ENCODE data around the gene RNGTT.

Gene RNGTT

DNA sequence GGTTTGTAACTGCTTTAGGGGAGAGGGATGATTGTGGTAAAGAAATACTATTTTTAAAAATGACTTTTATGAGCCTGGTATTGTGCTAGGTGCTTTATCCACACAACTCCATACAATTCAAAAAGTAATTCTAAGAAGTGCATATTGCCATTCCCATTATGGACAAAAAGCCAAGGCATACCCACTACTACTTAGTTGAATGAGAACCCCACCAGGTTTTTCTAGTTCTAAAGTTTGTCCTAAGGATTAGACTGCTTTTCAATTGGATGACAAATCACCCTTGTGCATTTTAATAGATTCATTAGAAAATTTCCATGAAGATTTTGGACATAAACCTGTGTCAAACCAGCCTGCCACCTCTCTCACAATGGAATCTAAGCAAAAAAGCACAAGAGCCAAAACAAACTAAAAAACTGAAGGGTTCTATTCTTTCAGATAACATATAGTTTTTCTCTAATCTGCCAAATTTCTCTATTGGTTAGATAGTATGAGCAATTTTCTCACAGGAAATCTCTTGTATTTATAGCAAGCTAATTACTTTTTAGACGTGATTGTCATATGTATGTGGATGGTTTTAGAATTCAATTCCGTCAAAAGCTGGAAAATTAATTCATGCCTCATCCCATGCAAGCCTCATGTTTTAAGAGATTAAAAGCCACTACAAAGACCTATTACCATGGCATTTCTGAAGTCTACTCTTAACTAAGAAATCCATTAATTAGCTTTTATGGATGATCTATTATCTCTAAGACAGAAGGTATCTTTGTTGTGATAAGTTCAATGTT is 325.5 kb downstream of the RNGTT start:
- H3K27me3 ChIP-seq (ENCODE audit: low read depth, low read length), result no peaks in the 10 kb centered on the region
- no peaks in the 10 kb centered on the region for H3K36me3 ChIP-seq (ENCODE audit: control insufficient read depth in 1 of 2, insufficient read depth in 2 of 2, low read length in 2 of 2)

GRCh38 chr6:88636871-88637270 is 326.5 kb downstream of the RNGTT start:
- Histone ChIP-seq H3K4me3 (ENCODE audit: low read depth in 1 of 2, low read length in 2 of 2) (no peak overlapping the region), H3K4me1 (ENCODE audit: control insufficient read depth in 1 of 2, insufficient read depth in 2 of 2, low read length in 2 of 2) (no peaks in the 10 kb centered on the region), H3K36me3 (ENCODE audit: control insufficient read depth in 1 of 2, insufficient read depth in 2 of 2, low read length in 2 of 2) (no peaks in the 10 kb centered on the region), H3K27me3 (ENCODE audit: low read depth, low read length) (no peaks in the 10 kb centered on the region), H3K27ac (ENCODE audit: low read length) (no peak overlapping the region), H3K9me3 (ENCODE audit: control insufficient read depth in 1 of 2, low read length in 2 of 2) (no peaks in the 10 kb centered on the region)

More for the DNA sequence above, 325.5 kb downstream of the RNGTT start:
- no peak overlapping the region for H3K27ac ChIP-seq (ENCODE audit: low read length)
- H3K4me1 ChIP-seq (ENCODE audit: control insufficient read depth in 1 of 2, insufficient read depth in 2 of 2, low read length in 2 of 2), result no peaks in the 10 kb centered on the region
- no peak overlapping the region for H3K4me3 ChIP-seq (ENCODE audit: low read depth in 1 of 2, low read length in 2 of 2)
- H3K9me3 ChIP-seq (ENCODE audit: control insufficient read depth in 1 of 2, low read length in 2 of 2), result no peaks in the 10 kb centered on the region

DNA sequence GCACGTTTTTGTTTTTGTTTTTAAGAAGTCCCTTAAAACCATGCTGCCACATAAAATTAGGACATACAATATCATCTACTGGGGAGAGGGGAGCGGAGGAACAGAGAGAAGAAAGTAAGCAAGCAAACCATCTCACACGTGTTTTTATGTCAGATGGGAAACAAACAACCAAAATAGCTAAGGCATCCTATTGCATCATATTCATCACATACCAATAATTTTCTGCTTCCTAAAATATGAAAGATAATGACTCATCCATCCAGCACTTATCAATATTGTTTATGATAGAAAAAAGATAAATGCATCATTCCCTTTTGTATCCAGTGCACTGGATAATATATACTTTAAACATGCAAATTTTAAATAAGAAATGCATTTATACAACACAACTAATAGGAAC is 329.6 kb downstream of the RNGTT start:
- H3K4me1 ChIP-seq (ENCODE audit: control insufficient read depth in 1 of 2, insufficient read depth in 2 of 2, low read length in 2 of 2), result no peaks in the 10 kb centered on the region
- no peaks in the 10 kb centered on the region for H3K27me3 ChIP-seq (ENCODE audit: low read depth, low read length)
- no peaks in the 10 kb centered on the region for H3K9me3 ChIP-seq (ENCODE audit: control insufficient read depth in 1 of 2, low read length in 2 of 2)
- H3K36me3 ChIP-seq (ENCODE audit: control insufficient read depth in 1 of 2, insufficient read depth in 2 of 2, low read length in 2 of 2), result no peaks in the 10 kb centered on the region
- no peak overlapping the region for H3K4me3 ChIP-seq (ENCODE audit: low read depth in 1 of 2, low read length in 2 of 2)
- no peak overlapping the region for H3K27ac ChIP-seq (ENCODE audit: low read length)

GRCh38 chr6:88631830-88632229 is 331.6 kb downstream of the RNGTT start:
- Histone ChIP-seq H3K27ac (ENCODE audit: low read length) (no peak overlapping the region), H3K27me3 (ENCODE audit: low read depth, low read length) (no peaks in the 10 kb centered on the region), H3K4me1 (ENCODE audit: control insufficient read depth in 1 of 2, insufficient read depth in 2 of 2, low read length in 2 of 2) (no peaks in the 10 kb centered on the region), H3K36me3 (ENCODE audit: control insufficient read depth in 1 of 2, insufficient read depth in 2 of 2, low read length in 2 of 2) (no peaks in the 10 kb centered on the region), H3K9me3 (ENCODE audit: control insufficient read depth in 1 of 2, low read length in 2 of 2) (no peaks in the 10 kb centered on the region), H3K4me3 (ENCODE audit: low read depth in 1 of 2, low read length in 2 of 2) (no peak overlapping the region)

DNA sequence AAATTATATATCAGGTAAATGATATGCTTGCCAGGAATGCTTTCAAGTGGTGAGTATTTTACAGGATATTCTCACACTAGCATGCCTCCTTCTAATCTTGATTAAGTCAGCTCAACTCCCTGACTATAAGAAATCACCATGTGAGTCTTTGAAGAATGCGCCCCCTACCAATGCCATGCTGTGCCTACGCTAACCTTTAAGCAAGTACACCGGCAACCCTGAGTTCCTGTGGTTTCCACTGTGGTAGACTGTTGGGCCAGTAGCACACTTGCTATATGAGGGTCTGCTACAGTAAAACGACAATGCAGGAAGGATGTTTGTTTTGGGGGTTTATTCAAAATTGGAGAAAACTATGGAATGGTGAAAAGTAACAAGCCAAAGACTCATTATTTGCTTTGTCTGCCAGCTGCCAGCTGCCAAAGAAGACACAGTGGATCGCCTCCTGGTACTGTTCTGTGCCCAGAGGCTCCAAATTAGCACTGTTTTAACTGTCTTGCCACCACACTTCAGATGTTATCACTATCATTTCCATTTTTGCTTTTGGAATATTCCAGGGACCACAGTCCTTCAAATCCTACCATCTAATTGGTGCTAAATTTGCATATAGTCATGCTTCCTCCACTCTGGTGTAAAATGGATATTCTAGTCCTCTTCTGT is 333.5 kb downstream of the RNGTT start:
- H3K27ac ChIP-seq (ENCODE audit: low read length), result no peak overlapping the region
- no peaks in the 10 kb centered on the region for H3K4me1 ChIP-seq (ENCODE audit: control insufficient read depth in 1 of 2, insufficient read depth in 2 of 2, low read length in 2 of 2)
- no peaks in the 10 kb centered on the region for H3K27me3 ChIP-seq (ENCODE audit: low read depth, low read length)
- H3K36me3 ChIP-seq (ENCODE audit: control insufficient read depth in 1 of 2, insufficient read depth in 2 of 2, low read length in 2 of 2), result no peaks in the 10 kb centered on the region
- H3K4me3 ChIP-seq (ENCODE audit: low read depth in 1 of 2, low read length in 2 of 2), result no peak overlapping the region
- no peaks in the 10 kb centered on the region for H3K9me3 ChIP-seq (ENCODE audit: control insufficient read depth in 1 of 2, low read length in 2 of 2)

DNA sequence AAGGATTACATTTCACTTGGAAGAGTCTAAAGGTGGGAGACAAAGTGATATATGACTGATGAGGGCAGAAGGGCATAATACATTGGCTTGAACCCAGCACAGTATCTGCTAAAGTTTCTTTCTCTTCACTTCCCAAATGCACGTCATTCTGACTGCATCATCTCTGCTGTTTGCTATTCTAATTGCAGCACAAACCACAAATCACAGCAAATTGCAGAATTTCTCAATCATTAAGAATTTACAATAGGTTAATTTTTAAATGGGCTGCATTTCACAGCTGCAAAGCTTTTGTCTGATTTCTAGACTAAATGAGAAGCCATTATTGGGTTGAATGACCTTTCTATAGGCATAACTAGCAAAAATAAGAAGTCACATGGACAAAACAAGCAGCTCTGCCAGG is 337.0 kb downstream of the RNGTT start:
- no peaks in the 10 kb centered on the region for H3K9me3 ChIP-seq (ENCODE audit: control insufficient read depth in 1 of 2, low read length in 2 of 2)
- H3K36me3 ChIP-seq (ENCODE audit: control insufficient read depth in 1 of 2, insufficient read depth in 2 of 2, low read length in 2 of 2), result no peaks in the 10 kb centered on the region
- no peak overlapping the region for H3K4me3 ChIP-seq (ENCODE audit: low read depth in 1 of 2, low read length in 2 of 2)
- H3K4me1 ChIP-seq (ENCODE audit: control insufficient read depth in 1 of 2, insufficient read depth in 2 of 2, low read length in 2 of 2), result no peaks in the 10 kb centered on the region
- no peak overlapping the region for H3K27ac ChIP-seq (ENCODE audit: low read length)
- no peaks in the 10 kb centered on the region for H3K27me3 ChIP-seq (ENCODE audit: low read depth, low read length)

GRCh38 chr6:88623531-88623930 is 339.9 kb downstream of the RNGTT start:
- Histone ChIP-seq H3K27ac (ENCODE audit: low read length) (no peak overlapping the region), H3K4me3 (ENCODE audit: low read depth in 1 of 2, low read length in 2 of 2) (no peak overlapping the region), H3K4me1 (ENCODE audit: control insufficient read depth in 1 of 2, insufficient read depth in 2 of 2, low read length in 2 of 2) (no peaks in the 10 kb centered on the region), H3K27me3 (ENCODE audit: low read depth, low read length) (no peaks in the 10 kb centered on the region), H3K36me3 (ENCODE audit: control insufficient read depth in 1 of 2, insufficient read depth in 2 of 2, low read length in 2 of 2) (no peaks in the 10 kb centered on the region), H3K9me3 (ENCODE audit: control insufficient read depth in 1 of 2, low read length in 2 of 2) (no peaks in the 10 kb centered on the region)

DNA sequence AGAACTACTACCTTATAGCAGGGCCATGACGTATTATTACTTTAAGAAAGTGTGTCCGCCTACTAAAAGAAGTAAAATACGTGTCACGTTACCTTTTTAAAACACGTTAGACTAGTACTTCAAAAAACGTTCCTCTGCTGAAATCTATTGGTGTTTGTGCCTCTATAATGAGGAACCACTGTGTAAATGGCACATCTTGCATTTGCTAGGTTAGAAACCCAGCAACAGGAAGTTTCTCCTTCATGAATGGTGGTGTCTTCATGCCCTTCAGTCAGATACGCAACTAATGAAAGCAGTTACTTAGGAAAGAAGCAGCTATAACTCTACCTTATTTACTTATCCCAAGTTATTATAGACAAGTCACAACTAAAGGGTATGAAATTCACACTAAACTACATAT is 343.5 kb downstream of the RNGTT start:
- H3K27ac ChIP-seq (ENCODE audit: low read length), result no peak overlapping the region
- no peak overlapping the region for H3K4me3 ChIP-seq (ENCODE audit: low read depth in 1 of 2, low read length in 2 of 2)
- no peaks in the 10 kb centered on the region for H3K4me1 ChIP-seq (ENCODE audit: control insufficient read depth in 1 of 2, insufficient read depth in 2 of 2, low read length in 2 of 2)
- H3K36me3 ChIP-seq (ENCODE audit: control insufficient read depth in 1 of 2, insufficient read depth in 2 of 2, low read length in 2 of 2), result no peaks in the 10 kb centered on the region
- H3K27me3 ChIP-seq (ENCODE audit: low read depth, low read length), result no peaks in the 10 kb centered on the region
- no peaks in the 10 kb centered on the region for H3K9me3 ChIP-seq (ENCODE audit: control insufficient read depth in 1 of 2, low read length in 2 of 2)

DNA sequence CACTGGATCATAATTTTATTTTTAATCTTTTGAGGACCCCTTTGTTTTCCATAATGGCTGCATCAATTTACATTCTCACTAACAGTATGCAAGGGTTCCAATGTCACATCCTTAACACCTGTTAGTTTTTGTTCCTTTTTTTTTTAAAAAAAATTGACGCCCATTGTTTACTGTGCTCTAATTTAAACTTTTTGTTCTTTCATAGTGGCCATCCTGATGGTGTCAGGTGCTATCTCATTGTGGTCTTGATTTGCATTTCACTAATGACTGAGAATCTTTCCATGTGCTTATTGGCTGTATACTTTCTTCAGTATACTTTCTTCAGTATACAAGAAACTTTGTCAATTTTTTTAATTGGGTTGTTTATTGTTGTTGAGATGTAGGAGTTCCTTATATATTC is 347.0 kb downstream of the RNGTT start:
- no peak overlapping the region for H3K4me3 ChIP-seq (ENCODE audit: low read depth in 1 of 2, low read length in 2 of 2)
- H3K9me3 ChIP-seq (ENCODE audit: control insufficient read depth in 1 of 2, low read length in 2 of 2), result no peaks in the 10 kb centered on the region
- H3K27me3 ChIP-seq (ENCODE audit: low read depth, low read length), result no peaks in the 10 kb centered on the region
- H3K4me1 ChIP-seq (ENCODE audit: control insufficient read depth in 1 of 2, insufficient read depth in 2 of 2, low read length in 2 of 2), result no peaks in the 10 kb centered on the region
- H3K36me3 ChIP-seq (ENCODE audit: control insufficient read depth in 1 of 2, insufficient read depth in 2 of 2, low read length in 2 of 2), result peaks cover 0 to 6% of the 10 kb centered on the region in 2 donors
- no peak overlapping the region for H3K27ac ChIP-seq (ENCODE audit: low read length)

DNA sequence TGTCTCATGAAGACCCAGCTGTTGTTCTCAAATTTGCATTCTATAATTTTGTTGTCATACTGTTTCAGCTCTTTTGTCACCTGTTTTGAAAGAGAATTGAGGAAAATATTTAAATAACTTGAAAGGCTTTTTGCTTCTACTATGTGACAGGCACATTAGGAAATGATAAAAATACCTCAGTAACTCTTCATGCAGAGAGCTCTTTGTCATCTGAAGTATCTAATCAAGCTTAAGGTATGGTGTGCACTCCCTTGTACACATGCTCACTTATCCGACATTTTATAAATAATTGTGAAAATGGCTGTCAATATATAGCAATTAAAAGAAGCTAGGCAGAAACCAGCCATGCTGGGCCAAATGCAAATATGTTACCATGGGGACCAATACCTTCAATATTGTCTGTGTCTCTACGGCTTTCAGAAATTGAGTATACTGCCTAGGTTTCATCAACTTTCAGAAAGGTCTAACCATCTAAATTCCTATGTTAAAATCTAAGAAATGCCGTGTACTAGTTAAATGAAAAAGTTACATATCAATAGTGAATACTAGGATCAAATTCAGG is 349.0 kb downstream of the RNGTT start:
- Histone ChIP-seq H3K27me3 (ENCODE audit: low read depth, low read length) (no peaks in the 10 kb centered on the region), H3K4me1 (ENCODE audit: control insufficient read depth in 1 of 2, insufficient read depth in 2 of 2, low read length in 2 of 2) (no peaks in the 10 kb centered on the region), H3K36me3 (ENCODE audit: control insufficient read depth in 1 of 2, insufficient read depth in 2 of 2, low read length in 2 of 2) (peaks cover 0 to 6% of the 10 kb centered on the region in 2 donors), H3K4me3 (ENCODE audit: low read depth in 1 of 2, low read length in 2 of 2) (no peak overlapping the region), H3K9me3 (ENCODE audit: control insufficient read depth in 1 of 2, low read length in 2 of 2) (no peaks in the 10 kb centered on the region), H3K27ac (ENCODE audit: low read length) (no peak overlapping the region)

GRCh38 chr6:88612631-88613030 is 350.8 kb downstream of the RNGTT start:
- Histone ChIP-seq H3K27me3 (ENCODE audit: low read depth, low read length) (no peaks in the 10 kb centered on the region), H3K4me3 (ENCODE audit: low read depth in 1 of 2, low read length in 2 of 2) (no peak overlapping the region), H3K27ac (ENCODE audit: low read length) (no peak overlapping the region)

More at GRCh38 chr6:88612631-88613030, 350.8 kb downstream of the RNGTT start:
- Histone ChIP-seq H3K36me3 (ENCODE audit: control insufficient read depth in 1 of 2, insufficient read depth in 2 of 2, low read length in 2 of 2) (peaks cover 0 to 6% of the 10 kb centered on the region in 2 donors), H3K9me3 (ENCODE audit: control insufficient read depth in 1 of 2, low read length in 2 of 2) (no peaks in the 10 kb centered on the region), H3K4me1 (ENCODE audit: control insufficient read depth in 1 of 2, insufficient read depth in 2 of 2, low read length in 2 of 2) (no peaks in the 10 kb centered on the region)

Measured in muscle layer of duodenum (tissue), 2 donors.